HG03135 (cell line): ENCODE results near the gene TMEM115.

ENCODE experiments used
- ATAC-seq: cut with Tn5 transposase; IDR thresholded peaks from one replicate; pipeline ENCODE4 v1.9.1; 2021; ENCODE audit warnings: mild to moderate bottlenecking, moderate library complexity; ENCODE audit not compliant: unreplicated experiment

The TMEM115 gene

GRCh38 chr3:50336452-50337174, 22.7 kb downstream of the TMEM115 start:
- ATAC-seq = peak; percentile 27

GRCh38 chr3:50334339-50335075, 24.8 kb downstream of the TMEM115 start:
- no peak for ATAC-seq

- no peak for ATAC-seq
Observed at GRCh38 chr3:50333744-50334328, 25.5 kb downstream of the TMEM115 start.

- no peak for ATAC-seq
Observed at GRCh38 chr3:50331364-50331907, 27.9 kb downstream of the TMEM115 start.

GRCh38 chr3:50330330-50330729, 29.0 kb downstream of the TMEM115 start:
- ATAC-seq = no peak

- peak; percentile 76 for ATAC-seq
Observed at GRCh38 chr3:50327943-50328691, 31.2 kb downstream of the TMEM115 start, which contains the start of gene TUSC2. TSS of gene TUSC2 (minus strand) at chr3:50328223. CDS start at chr3:50328099, 124 bp downstream.

GRCh38 chr3:50327129-50327528, 32.2 kb downstream of the TMEM115 start:
- no peak for ATAC-seq

- ATAC-seq = no peak
Observed at GRCh38 chr3:50326182-50326541, 33.2 kb downstream of the TMEM115 start.

GRCh38 chr3:50325497-50326181, 33.7 kb downstream of the TMEM115 start:
- no peak for ATAC-seq

GRCh38 chr3:50325113-50325480, 34.2 kb downstream of the TMEM115 start:
- no peak for ATAC-seq

- ATAC-seq = no peak
Observed at GRCh38 chr3:50324351-50325112, 34.8 kb downstream of the TMEM115 start.

- no peak for ATAC-seq
Observed at GRCh38 chr3:50323614-50324199, 35.6 kb downstream of the TMEM115 start.

GRCh38 chr3:50323092-50323600, 36.2 kb downstream of the TMEM115 start:
- ATAC-seq = no peak

- no peak for ATAC-seq
Observed at GRCh38 chr3:50322386-50323091, 36.8 kb downstream of the TMEM115 start, which contains the start of gene HYAL2. TSS of gene HYAL2 (minus strand) at chr3:50322745. CDS start at chr3:50320489, 2,256 bp downstream.

- ATAC-seq = no peak
Observed at GRCh38 chr3:50322115-50322385, 37.3 kb downstream of the TMEM115 start.

GRCh38 chr3:50321336-50322114, 37.8 kb downstream of the TMEM115 start:
- peak; percentile 71 for ATAC-seq

GRCh38 chr3:50320853-50321335, 38.4 kb downstream of the TMEM115 start:
- ATAC-seq = peak; percentile 38
